Ovary (tissue), 3 donors: ENCODE data around the gene SERPINA9.

ENCODE experiments used
- POLR2A ChIP-seq: fragments of 450-650 bp; IDR thresholded peaks from one replicate; pipeline ENCODE4 v1.6.1; 2017; ENCODE audit warnings: antibody characterized with exemption, mild to moderate bottlenecking, moderate library complexity
- TF ChIP-seq, protein P1 (sequence below), 3 donors: fragments of 450-650 bp in 2 of 3; fragments of 200-600 bp in 1 of 3; IDR thresholded peaks; one replicate each; pipeline versions ENCODE4 v1.5.1 to v1.8.0; 2016 to 2022; ENCODE audit warnings: antibody characterized with exemption in 3 of 3, mild to moderate bottlenecking in 1 of 3
- donor health status: DM: no; HTN: no; CAD: no.

DNA sequence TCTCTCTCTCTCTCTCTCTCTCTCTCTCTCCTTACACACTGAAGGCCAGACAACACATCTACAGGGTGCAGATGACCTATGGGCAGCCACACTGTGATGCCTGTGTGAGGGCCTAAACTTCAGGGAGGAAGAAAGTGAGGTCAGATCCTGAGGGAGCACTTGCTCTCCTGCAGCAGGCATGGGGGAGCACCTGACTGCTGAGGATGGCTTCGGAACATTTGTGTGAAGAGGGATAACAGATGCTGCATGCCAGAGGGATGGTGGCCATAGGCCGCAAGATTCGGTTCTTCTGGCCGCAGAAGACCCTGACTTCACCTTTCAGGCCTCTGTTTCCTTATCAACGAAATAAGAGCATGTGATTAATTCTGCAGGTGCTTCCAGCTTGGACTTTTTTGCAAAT lies 11.7 kb downstream of the SERPINA9 start:
- TF ChIP-seq POLR2A = no peak
- TF ChIP-seq, protein P1, sequence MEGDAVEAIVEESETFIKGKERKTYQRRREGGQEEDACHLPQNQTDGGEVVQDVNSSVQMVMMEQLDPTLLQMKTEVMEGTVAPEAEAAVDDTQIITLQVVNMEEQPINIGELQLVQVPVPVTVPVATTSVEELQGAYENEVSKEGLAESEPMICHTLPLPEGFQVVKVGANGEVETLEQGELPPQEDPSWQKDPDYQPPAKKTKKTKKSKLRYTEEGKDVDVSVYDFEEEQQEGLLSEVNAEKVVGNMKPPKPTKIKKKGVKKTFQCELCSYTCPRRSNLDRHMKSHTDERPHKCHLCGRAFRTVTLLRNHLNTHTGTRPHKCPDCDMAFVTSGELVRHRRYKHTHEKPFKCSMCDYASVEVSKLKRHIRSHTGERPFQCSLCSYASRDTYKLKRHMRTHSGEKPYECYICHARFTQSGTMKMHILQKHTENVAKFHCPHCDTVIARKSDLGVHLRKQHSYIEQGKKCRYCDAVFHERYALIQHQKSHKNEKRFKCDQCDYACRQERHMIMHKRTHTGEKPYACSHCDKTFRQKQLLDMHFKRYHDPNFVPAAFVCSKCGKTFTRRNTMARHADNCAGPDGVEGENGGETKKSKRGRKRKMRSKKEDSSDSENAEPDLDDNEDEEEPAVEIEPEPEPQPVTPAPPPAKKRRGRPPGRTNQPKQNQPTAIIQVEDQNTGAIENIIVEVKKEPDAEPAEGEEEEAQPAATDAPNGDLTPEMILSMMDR (IDR thresholded peaks at IDR 0.05) = no peak
